LHCN-M2 (cell line): Measurements from ENCODE around the gene E2F2. TPM values are rescaled to one million over a fixed set of nuclear protein-coding genes. Genes with fewer than 3 reads are reported as not detected.

Experiments used
- DNase-seq: peaks from one replicate; pipeline ENCODE4 v3.0.0-alpha.2; 2012; ENCODE audit warnings: low read depth
- total RNA-seq: library from RNA; depleted of rRNA; stranded (reverse); fragments of >200 nt; gene quantifications from 2 replicates; pipeline ENCODE4 v1.2.3, GENCODE V29; 2014

The E2F2 gene
- total RNA-seq, 1 experiment from 2014 or later: 6.6 TPM

GRCh38 chr1:23562137-23562876 lies 31.3 kb upstream of the E2F2 start:
- DNase-seq: peak; percentile 99

DNA sequence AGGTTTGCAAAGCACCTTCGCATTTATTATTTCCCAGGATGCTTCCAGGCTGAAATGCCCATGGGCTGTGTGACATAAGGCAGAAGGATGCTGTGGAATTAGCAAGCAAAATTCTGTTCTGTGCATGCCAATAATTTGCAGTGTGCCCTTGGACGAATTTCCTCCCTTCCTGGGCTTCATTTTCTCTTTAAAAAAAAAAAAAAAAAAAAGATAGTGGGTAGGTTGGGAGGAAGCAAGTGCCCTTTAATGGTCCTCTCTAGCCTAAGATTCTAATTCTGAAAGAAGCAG lies 30.7 kb upstream of the E2F2 start:
- DNase-seq: no peak

DNA sequence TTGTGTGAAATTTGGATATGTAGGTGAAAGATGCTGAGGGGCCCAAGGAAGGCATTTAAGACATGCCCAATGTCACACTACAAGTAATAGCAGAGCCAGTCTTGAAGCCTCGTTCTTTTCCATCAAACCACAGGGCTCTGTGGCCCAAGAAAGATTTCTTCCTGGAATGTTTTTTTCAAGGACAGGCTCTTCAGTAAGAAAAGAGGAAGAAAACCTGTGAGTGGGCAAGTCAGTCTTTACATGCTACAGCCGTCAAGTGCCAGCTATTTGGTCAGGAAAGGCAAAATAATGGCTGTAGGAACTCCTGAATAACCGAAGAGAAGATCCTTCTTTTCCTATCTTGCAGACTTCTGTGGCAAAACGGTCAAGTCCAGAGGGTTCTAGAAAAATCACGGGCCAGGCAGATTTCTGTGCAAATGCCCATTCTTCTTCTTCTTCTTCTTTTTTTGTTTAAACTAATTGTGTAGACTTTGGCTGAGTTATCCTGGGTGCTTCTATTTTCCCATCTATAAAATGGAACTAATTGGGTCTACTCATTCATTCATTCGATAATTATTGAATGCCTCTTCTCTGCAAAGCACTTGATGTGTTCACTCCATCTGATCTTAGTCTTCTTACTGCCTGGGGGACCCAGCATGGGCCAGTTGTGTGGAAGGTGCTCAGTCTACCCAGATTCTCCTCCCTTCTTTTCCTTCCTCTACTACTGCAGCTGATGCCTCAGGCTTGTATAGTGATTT lies 30.2 kb upstream of the E2F2 start:
- no peak for DNase-seq

DNA sequence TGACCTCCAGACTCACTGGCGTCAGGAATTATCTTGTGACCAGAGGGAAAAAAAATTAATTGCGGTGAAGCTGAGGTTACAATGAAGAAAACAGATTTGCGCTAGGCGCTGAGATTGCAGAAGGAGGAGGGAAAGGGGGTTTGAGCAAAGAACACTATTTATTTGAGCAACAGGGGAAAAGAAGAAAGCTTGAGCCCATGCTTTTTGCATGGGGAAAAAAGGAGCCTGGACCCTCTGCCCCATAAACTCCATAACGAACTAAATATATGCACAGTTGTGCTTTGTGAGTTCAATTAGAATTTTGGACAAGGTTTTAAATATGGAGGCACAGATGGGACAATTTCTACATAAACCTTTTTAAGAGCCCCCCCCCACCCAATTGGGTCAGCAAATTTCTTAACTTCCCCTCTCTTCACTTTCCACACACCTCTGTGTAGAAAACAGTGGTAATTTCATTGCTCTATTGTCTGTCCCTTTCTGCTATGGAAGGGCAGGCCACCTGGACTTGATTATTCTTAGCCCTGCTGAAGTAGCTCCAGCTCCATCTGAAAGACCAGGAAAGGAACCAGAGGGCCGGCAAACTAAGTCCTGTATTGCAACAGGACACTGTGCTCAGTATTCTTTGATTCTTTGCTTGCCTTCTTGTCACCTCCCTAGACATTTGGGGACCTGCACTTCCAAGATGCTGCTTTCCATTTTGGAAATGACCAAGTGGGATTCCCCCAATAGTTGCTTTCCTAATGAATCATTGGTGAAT lies 29.1 kb upstream of the E2F2 start:
- no peak for DNase-seq

- peak; percentile 98 for DNase-seq
These were observed 28.3 kb upstream of the E2F2 start, which contains the start of gene ID3 for GRCh38 chr1:23559136-23559984. ID3 (minus strand) TSS chr1:23559501; CDS start chr1:23559426, 75 bp downstream.

- DNase-seq: no peak
These were observed 27.8 kb upstream of the E2F2 start for GRCh38 chr1:23558872-23559135.

DNA sequence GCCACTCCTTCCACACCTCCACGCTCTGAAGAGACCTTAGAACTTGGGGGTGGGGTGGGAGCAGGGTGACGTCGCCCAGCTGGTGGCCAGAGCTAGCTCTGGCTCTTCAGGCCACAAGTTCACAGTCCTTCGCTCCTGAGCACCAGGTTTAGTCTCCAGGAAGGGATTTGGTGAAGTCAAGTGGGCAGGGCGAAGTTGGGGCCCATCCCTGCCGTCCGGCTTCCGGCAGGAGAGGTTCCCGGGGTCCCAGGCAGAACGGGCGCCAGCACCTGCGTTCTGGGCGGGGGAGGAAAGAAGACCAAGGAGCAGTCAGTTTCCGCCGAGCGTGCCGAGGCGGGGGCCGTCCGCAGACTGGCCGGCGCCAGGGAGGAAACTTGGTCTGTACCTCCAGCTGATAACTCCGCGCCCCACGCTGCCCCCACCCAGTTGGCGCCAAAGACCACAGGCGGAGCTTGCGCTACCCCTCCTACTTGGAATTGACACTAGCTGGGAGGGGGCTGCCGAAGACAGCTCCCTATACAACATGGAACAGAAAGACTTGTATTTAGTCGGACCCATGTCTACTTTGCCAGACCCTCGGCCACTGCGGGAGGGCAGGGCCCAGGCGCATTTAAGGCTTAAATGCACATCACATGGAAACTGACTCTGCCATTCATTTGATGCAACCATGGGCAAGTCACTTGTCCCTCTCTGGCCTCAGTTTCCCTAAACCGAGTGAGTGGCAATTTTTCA lies 27.3 kb upstream of the E2F2 start:
- peak; percentile 68 for DNase-seq

DNA sequence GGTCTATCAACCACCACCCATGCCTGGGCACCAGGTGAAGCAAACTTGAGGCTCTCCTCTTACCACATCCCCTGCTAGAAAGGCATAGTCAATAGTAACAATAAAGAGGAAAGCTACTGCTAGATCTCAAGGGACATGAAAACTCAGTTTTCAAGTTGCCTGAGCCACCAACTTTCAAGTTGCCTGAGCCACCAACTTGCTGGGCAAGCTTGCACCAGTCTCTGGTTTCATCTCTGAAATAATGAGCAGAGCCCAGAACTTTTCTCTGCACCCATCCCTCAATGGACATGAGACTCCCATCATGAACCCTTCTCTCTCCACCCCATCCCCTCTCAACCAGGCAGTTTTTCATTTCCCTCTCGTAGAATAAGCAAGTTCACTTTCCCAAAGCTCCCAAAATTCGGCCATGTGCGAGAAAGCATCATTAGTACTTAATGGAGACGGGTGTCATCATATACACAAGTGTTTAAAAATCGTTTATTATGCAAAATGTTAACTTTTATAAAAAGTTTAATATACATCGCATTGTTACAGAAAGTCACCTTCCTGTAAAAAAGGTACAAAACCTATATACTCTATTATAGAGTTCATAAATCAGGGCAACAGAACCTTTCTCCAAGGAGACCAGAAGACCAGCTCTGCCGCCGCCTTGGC lies 26.6 kb upstream of the E2F2 start:
- DNase-seq: no peak

DNA sequence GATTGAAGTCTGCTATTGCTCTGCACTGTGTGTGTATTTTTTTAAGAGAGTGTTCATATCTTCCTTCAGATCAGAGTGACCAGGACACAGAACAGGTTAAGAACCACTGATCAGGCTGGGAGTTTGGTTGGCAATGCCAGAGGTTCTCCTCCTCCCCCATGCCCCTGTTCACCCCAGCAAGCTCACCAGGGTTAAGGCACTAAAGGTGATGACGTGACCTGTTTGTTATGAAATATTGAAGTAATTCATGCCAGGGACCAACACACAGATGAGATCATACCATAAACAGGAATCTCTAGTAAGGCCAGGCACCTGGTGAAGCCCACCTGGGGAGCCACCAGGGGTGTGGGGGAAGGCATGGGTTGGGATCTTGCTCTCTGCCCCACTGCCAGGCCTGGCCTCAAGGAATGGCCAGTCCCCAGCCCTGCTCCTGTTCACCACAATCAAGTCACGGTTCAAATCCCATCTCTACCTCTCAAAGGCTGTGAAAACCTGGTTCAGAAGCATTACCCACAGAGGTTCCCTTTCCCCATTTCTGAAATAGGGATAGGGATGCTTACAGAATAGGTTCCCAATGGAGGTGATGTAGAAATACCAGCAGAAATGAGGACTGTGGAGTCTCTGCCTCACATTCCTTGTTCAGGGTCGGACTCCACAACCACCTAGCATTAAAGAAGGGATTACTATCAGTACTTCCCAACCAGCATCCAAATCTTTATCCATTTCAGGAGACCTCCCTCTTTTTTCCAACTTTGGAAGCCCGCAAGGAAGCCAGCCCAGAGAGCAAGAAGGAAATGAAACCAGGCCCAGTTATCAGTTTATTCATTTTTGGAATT lies 25.8 kb upstream of the E2F2 start:
- DNase-seq: peak; percentile 70

DNA sequence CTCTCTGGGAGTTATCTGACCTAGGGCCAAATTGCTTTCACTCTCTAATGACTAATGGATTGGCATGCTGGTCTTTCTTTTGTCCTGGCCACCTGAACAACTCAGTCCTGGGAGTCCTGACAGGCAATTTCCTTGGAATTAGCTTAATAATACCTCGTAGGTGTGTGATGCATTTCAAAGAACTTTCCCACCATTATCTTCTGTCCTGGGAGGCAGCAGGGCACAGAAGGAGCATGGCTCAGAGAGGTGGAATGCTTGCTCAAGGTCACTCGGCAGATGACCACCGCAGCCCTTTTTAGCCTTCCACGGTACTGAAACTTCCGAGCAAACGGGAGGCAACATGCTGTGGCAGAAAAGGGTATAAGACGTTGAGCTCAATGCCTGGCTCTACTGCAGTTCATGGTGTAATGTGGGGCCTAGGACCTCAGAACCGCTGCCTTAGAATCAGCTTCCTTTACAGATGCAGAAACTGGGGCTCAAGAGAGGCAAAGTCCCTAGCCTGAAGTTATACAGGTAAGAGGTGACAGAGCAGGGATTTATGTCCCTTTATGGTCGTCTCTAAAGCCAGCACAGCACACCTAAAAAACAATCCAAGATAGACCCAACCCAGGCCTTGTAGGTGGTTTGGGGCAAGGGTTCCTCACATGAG lies 25.1 kb upstream of the E2F2 start:
- peak; percentile 87 for DNase-seq

DNA sequence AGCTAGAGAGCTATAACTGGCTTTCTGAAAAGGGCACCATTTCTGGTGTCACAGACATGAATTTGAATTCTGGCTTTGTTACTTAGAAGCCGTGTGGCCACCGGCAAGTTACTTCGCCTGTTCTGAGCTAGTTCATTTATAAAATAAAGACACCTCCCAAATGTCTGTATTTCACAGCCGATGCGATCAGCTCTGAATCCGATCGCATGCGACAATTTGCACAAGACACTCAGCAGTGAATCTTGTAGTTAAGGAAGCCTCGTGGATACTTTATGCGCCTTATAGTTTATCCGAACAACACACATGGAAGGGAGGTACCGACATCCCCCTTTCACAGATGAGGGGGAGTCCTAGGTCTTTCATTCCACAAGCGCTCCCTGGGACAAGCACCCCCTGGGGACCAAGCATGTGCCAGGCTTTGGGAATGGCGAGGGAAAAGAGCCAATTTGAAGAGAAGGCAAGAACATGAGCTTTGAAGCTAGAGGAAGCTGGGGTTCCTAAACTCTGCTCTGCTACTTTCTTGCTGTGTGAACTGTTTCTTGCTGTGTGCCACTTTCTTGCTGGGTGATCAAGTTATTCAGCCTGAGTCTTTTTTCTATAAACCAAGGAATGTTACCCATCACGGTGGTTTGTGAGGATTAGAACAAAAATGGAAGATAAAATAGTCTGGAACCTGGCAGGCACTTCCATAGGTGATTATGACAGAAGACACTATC lies 24.4 kb upstream of the E2F2 start:
- DNase-seq: peak; percentile 84

DNA sequence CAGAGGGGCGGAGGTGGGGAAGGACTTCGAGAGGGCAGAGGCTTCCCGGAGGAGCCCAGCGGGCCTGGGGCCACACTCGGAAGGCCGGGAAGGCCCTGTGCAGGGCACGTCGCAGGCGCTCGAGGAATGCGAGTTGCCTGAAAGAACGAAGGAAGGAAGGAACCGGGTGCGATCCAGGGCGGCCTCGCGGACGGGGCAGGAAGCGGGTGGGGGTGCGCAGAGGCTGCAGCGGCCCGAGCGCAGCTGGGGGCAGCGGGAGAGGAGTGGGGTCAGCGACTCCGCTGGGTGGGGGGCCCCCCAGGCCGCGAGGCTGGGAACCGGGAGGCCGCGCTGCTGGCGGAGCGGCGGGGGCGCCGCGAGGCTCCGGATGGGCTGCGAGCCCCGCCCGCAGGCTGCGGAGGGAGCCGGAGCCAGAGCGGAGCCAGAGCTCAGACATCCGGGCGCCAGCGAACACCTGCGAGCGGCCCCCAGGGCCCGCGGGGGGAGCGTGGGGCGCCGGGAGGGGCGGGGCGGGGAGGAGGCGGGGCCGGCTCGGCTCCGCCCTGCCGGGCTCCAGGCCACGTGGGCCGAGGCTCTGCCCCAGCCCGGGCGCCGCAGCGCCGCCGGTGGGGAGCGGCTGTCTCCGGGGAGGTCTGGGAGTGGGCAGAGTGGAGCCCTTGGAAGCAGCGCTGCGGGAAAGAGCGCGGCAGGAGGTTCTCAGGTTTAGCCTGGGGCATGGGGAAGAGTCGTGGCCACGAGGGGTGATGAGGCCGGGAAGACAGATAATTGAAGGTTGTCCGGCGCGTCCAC lies 23.6 kb upstream of the E2F2 start:
- DNase-seq: peak; percentile 92

DNA sequence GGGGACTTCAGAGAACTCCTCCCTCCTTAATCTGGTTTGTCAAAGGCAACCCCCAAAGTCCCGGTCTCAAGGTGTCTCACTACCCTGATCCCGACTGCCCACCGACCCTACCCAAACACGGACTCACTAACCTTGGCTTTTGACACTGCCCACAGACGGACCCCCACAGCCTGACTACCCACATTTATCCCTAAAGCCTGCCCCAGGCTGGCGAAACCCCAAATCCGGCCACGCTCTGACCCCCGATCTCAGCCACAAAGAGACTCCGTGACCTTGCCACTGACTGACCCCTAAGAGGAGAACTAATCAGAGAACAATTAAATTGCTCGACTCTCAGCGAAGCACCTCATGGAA lies 23.1 kb upstream of the E2F2 start:
- no peak for DNase-seq

DNA sequence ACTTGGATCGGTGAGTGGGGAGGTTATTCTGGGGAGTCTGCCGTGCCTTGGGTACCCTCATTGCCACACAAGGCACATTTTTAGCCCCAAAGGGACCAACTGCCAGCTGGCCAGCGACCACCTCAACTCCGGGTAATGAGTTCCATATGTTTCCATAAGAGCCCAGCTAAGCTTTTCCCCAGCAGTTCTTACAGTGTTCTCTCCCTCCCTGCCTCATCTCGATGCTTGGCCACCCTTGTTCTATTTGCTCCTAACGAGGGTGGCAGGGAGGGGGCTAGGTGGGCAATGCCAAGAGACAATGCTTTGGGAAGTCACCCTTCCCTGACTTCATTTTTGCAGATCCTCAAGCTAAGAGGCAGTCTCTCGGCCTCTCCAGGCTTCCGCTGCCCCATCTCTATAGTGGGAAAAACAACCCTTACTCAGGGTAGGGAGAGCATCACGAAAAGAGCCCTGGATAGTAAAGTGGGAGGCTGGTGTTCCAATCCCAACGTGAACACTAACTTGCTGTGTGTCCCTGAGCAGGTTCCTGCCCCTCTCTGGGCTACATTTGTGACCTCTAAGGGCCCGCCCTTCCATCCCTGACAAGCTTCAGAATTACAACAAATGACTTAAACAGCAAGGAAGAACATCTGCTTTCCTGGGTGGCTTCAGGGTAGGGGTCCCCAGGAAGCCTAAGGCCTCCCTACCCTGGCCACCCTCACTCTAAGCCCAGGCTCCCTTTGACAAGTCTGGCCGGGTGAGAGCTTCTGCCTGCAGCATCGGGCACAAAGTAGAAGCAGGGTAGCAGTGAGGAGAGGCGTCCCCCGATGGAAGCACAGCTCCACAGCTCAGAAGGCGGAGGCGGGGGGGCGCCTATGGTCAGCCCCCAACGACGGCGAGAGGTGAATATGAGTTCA lies 22.4 kb upstream of the E2F2 start:
- no peak for DNase-seq

DNA sequence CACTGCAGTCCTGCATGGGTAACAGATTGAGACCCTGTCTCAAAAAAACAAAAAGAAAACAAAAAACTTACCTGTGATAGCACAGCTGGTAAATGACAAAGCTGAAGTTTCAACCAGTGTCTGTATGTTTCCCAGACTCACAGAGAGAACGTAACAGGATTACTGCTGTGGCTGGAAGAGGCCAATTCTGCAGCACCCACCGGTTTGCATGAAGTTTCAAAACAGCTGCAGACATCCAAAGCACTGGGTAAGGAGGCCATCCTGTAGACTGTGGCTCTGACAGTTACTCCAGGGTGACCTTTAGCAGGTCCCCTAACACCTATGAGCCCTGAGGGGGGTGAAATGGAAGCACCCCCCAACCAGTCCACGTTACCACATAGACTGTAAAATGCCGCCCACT lies 20.8 kb upstream of the E2F2 start:
- no peak for DNase-seq

- DNase-seq: no peak
These were observed 17.7 kb upstream of the E2F2 start for GRCh38 chr1:23548704-23549143.
